B cell (primary cell): ENCODE results near the gene PLCB4.

Experiments
- CTCF ChIP-seq: fragments of 200-600 bp; IDR thresholded peaks from one replicate; pipeline ENCODE4 v1.8.0; 2022; ENCODE audit warnings: antibody characterized with exemption, mild to moderate bottlenecking
- EZH2 ChIP-seq: IDR thresholded peaks from 2 replicates; pipeline ENCODE4 v1.6.1; 2012; ENCODE audit warnings: borderline replicate concordance, low read depth, mild to moderate bottlenecking, moderate library complexity, low read length; ENCODE audit not compliant: insufficient read depth, poor library complexity, severe bottlenecking

- no peak for TF ChIP-seq CTCF
- no peak for TF ChIP-seq EZH2
These were observed 294.8 kb downstream of the PLCB4 start for GRCh38 chr20:9363673-9364072.
